ENCODE measurements around the gene SEMA3B. TPM values are rescaled to one million over a fixed set of nuclear protein-coding genes. Genes with fewer than 3 reads are reported as not detected.

The SEMA3B gene
- total RNA-seq, 2 experiments from 2014 or later, result 0.28 to 0.82 TPM

DNA sequence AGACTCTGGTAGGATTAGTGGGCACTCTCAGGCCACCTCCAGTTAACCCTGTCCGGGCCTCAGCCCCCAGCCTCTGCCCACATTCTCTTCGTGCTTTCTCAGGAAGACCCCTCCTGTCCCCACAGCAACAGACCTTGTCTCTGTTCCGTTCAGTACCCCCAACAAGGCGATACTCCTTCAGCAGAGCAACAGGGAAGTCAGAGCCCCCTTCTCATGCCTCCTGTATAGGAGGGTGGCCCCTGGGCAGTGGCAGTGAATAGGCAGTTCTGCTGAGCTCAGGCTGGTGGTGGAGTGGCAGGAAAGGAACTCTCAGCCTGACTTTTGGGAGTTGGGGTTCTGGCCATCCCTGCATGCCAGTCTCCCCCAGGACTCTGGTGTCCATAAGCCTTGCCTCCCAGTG lies 513 bp downstream of the SEMA3B start:
- no TSS peak for BruUV-seq (replicated peaks)
- Histone ChIP-seq H2AFZ (ENCODE audit: low read length) (no peak overlapping the region), H3K27ac (ENCODE audit: low read depth, low read length, poor library complexity, severe bottlenecking) (no peak overlapping the region), H3K9me3 (ENCODE audit: low read length) (no peaks in the 10 kb centered on the region), H4K20me1 (ENCODE audit: insufficient read depth, low read length) (no peaks in the 10 kb centered on the region), H3K4me3 (ENCODE audit: low read depth, low read length, poor library complexity, severe bottlenecking) (no peak overlapping the region), H3K4me2 (ENCODE audit: low read length) (no peak overlapping the region), H3K4me1 (ENCODE audit: insufficient read depth, low read length, poor library complexity, severe bottlenecking) (peaks cover 5% of the 10 kb centered on the region), H3K9me2 (ENCODE audit: insufficient read depth, low read length) (no peaks in the 10 kb centered on the region), H3K36me3 (ENCODE audit: insufficient read depth, low read length) (no peaks in the 10 kb centered on the region), H3K79me2 (ENCODE audit: insufficient read depth, low read depth, low read length) (no peaks in the 10 kb centered on the region)
- DNase-seq (ENCODE audit: low spot score), result no peak
- intact Hi-C loops (cut with micrococcal nuclease; ENCODE audit: unreplicated experiment), result no loop called here
- ChIA-PET POLR2A (no interaction called here), CTCF (ENCODE audit: unreplicated experiment) (no interaction called here)
- no peak for TF ChIP-seq EZH2phosphoT487 (IDR thresholded peaks at IDR 0.05; ENCODE audit: borderline replicate concordance, low read depth, low read length)
- TF ChIP-seq, protein P1, sequence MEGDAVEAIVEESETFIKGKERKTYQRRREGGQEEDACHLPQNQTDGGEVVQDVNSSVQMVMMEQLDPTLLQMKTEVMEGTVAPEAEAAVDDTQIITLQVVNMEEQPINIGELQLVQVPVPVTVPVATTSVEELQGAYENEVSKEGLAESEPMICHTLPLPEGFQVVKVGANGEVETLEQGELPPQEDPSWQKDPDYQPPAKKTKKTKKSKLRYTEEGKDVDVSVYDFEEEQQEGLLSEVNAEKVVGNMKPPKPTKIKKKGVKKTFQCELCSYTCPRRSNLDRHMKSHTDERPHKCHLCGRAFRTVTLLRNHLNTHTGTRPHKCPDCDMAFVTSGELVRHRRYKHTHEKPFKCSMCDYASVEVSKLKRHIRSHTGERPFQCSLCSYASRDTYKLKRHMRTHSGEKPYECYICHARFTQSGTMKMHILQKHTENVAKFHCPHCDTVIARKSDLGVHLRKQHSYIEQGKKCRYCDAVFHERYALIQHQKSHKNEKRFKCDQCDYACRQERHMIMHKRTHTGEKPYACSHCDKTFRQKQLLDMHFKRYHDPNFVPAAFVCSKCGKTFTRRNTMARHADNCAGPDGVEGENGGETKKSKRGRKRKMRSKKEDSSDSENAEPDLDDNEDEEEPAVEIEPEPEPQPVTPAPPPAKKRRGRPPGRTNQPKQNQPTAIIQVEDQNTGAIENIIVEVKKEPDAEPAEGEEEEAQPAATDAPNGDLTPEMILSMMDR (conservative IDR thresholded peaks at IDR 0.05; ENCODE audit: low read length), result no peak

DNA sequence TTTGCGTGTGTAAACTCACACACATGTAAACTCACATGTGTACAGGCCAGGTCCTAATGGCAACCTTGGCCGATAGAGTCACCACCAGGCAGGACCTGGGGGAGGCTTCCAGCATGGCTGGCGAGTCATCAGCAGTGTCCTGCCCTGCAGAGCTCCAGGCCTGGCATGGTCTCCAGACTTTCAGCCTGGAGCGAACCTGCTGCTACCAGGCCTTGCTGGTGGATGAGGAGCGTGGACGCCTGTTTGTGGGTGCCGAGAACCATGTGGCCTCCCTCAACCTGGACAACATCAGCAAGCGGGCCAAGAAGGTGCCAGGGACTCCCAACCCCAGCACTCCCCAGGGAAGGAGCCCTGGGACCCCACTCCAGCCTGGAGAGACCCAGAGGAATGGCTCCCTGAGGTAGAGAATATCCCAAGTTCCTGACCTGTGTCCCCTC lies 1.0 kb downstream of the SEMA3B start:
- Histone ChIP-seq H3K79me2 (ENCODE audit: insufficient read depth, low read depth, low read length) (no peaks in the 10 kb centered on the region), H3K4me2 (ENCODE audit: low read length) (no peak overlapping the region), H4K20me1 (ENCODE audit: insufficient read depth, low read length) (no peaks in the 10 kb centered on the region), H2AFZ (ENCODE audit: low read length) (no peak overlapping the region), H3K9me3 (ENCODE audit: low read length) (no peaks in the 10 kb centered on the region), H3K4me3 (ENCODE audit: low read depth, low read length, poor library complexity, severe bottlenecking) (no peak overlapping the region), H3K4me1 (ENCODE audit: insufficient read depth, low read length, poor library complexity, severe bottlenecking) (peaks cover 5% of the 10 kb centered on the region), H3K36me3 (ENCODE audit: insufficient read depth, low read length) (no peaks in the 10 kb centered on the region), H3K9me2 (ENCODE audit: insufficient read depth, low read length) (no peaks in the 10 kb centered on the region), H3K27ac (ENCODE audit: low read depth, low read length, poor library complexity, severe bottlenecking) (no peak overlapping the region)
- intact Hi-C loops (cut with micrococcal nuclease; ENCODE audit: unreplicated experiment), result no loop called here
- DNase-seq (ENCODE audit: low spot score), result no peak
- no peak for TF ChIP-seq EZH2phosphoT487 (IDR thresholded peaks at IDR 0.05; ENCODE audit: borderline replicate concordance, low read depth, low read length)
- TF ChIP-seq, protein P1 (conservative IDR thresholded peaks at IDR 0.05; ENCODE audit: low read length), result no peak
- ChIA-PET POLR2A (interaction anchor here (0.6 kb wide), 1 partner anchor 10 kb away, joined by 3 read pairs; no protein-coding TSS in a partner anchor), CTCF (ENCODE audit: unreplicated experiment) (no interaction called here)
- BruUV-seq (replicated peaks), result no TSS peak

DNA sequence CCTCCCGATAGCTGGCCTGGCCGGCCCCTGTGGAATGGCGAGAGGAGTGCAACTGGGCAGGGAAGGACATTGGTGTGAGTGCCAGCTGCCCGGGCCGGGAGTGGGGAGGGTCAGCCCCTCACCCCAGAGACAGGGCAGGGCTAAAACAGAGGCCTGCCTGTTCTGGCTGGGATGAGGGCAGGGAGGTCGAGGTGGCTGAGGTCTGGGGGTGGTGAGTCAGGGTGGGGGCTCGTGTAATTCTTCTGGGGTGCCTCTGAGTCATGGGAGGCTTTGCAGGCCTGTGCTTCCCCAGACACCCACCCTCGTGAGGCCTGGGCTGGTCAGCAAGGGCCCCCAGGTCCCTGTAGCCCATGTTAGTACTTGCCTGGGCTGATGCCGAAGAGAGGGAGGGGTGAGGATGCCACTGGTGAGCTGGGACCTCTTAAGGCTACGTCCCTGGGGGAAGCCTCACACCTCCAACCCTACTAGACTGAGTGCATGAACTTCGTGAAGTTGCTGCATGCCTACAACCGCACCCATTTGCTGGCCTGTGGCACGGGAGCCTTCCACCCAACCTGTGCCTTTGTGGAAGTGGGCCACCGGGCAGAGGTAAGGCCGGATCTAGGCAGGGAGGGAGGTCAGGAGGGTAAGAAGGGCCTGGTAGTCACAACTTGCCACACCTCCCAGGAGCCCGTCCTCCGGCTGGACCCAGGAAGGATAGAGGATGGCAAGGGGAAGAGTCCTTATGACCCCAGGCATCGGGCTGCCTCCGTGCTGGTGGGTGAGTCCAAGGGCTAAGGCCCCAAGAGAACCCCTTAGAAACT lies 1.7 kb downstream of the SEMA3B start:
- no peaks in the 10 kb centered on the region for H3K9me2 ChIP-seq (ENCODE audit: insufficient read depth, low read length)
- H2AFZ ChIP-seq (ENCODE audit: low read length), result no peak overlapping the region
- H4K20me1 ChIP-seq (ENCODE audit: insufficient read depth, low read length), result no peaks in the 10 kb centered on the region
- ChIA-PET CTCF (ENCODE audit: unreplicated experiment) (no interaction called here), POLR2A (interaction anchor here (0.6 kb wide), 1 partner anchor 9 kb away, joined by 3 read pairs; no protein-coding TSS in a partner anchor)
- no peak for TF ChIP-seq EZH2phosphoT487 (IDR thresholded peaks at IDR 0.05; ENCODE audit: borderline replicate concordance, low read depth, low read length)
- TF ChIP-seq, protein P1 (conservative IDR thresholded peaks at IDR 0.05; ENCODE audit: low read length), result no peak
- intact Hi-C loops (cut with micrococcal nuclease; ENCODE audit: unreplicated experiment), result no loop called here
- no peaks in the 10 kb centered on the region for H3K9me3 ChIP-seq (ENCODE audit: low read length)
- H3K4me2 ChIP-seq (ENCODE audit: low read length), result no peak overlapping the region
- no peak overlapping the region for H3K27ac ChIP-seq (ENCODE audit: low read depth, low read length, poor library complexity, severe bottlenecking)
- no peaks in the 10 kb centered on the region for H3K36me3 ChIP-seq (ENCODE audit: insufficient read depth, low read length)
- DNase-seq (ENCODE audit: low spot score), result no peak
- H3K79me2 ChIP-seq (ENCODE audit: insufficient read depth, low read depth, low read length), result no peaks in the 10 kb centered on the region
- BruUV-seq (replicated peaks), result no TSS peak
- no peak overlapping the region for H3K4me3 ChIP-seq (ENCODE audit: low read depth, low read length, poor library complexity, severe bottlenecking)
- peaks cover 5% of the 10 kb centered on the region for H3K4me1 ChIP-seq (ENCODE audit: insufficient read depth, low read length, poor library complexity, severe bottlenecking)
